NCI-H146 (cell line): ENCODE measurements around the gene GCC1.
A peak's percentile ranks its signal among the peaks of the same experiment; 100 is the strongest.

Source experiments
- DNase-seq: peaks from one replicate; lab custom pipeline; 2025; lab: John Stamatoyannopoulos, UW

GCC1 gene

GRCh38 chr7:127585044-127585953 lies at the start of gene GCC1:
Gene GCC1, minus strand, starts transcription at chr7:127585596. Its CDS starts 414 bp downstream, at chr7:127585182.
- DNase-seq, result peak; percentile 75

GRCh38 chr7:127632276-127632910 lies 47.0 kb upstream of the GCC1 start:
- no peak for DNase-seq

GRCh38 chr7:127629268-127629854 lies 44.0 kb upstream of the GCC1 start:
- peak; percentile 57 for DNase-seq

GRCh38 chr7:127628445-127628844 lies 43.0 kb upstream of the GCC1 start:
- DNase-seq, result no peak

GRCh38 chr7:127625331-127625730 lies 39.9 kb upstream of the GCC1 start:
- DNase-seq, result no peak

GRCh38 chr7:127620406-127621233 lies 35.2 kb upstream of the GCC1 start:
- DNase-seq, result no peak

GRCh38 chr7:127619681-127620405 lies 34.4 kb upstream of the GCC1 start:
- DNase-seq, result peak; percentile 35

GRCh38 chr7:127618775-127619174 lies 33.4 kb upstream of the GCC1 start:
- DNase-seq, result no peak

- DNase-seq, result no peak
Observed at GRCh38 chr7:127618042-127618441, 32.6 kb upstream of the GCC1 start, which contains the start of gene PAX4. Gene PAX4, minus strand, starts transcription at chr7:127618142. Its CDS starts 2,214 bp downstream, at chr7:127615928.

GRCh38 chr7:127616724-127617123 lies 31.3 kb upstream of the GCC1 start:
- no peak for DNase-seq

- DNase-seq, result no peak
Observed at GRCh38 chr7:127612263-127612662, 26.9 kb upstream of the GCC1 start.

GRCh38 chr7:127609297-127609696 lies 23.9 kb upstream of the GCC1 start:
- no peak for DNase-seq

- DNase-seq, result no peak
Observed at GRCh38 chr7:127608446-127608845, 23.1 kb upstream of the GCC1 start.

- DNase-seq, result no peak
Observed at GRCh38 chr7:127600885-127601284, 15.5 kb upstream of the GCC1 start.

- DNase-seq, result peak; percentile 5
Observed at GRCh38 chr7:127598318-127598717, 12.9 kb upstream of the GCC1 start.

GRCh38 chr7:127595737-127596136 lies 10.3 kb upstream of the GCC1 start:
- no peak for DNase-seq

GRCh38 chr7:127594490-127594889 lies 9.1 kb upstream of the GCC1 start:
- no peak for DNase-seq

GRCh38 chr7:127592550-127592949 lies 7.2 kb upstream of the GCC1 start:
- no peak for DNase-seq

- DNase-seq, result no peak
Observed at GRCh38 chr7:127591591-127591990, 6.2 kb upstream of the GCC1 start.

- no peak for DNase-seq
Observed at GRCh38 chr7:127591189-127591588, 5.8 kb upstream of the GCC1 start.

GRCh38 chr7:127589896-127590295 lies 4.5 kb upstream of the GCC1 start:
- DNase-seq, result no peak
